Keratinocyte (primary cell): ENCODE data around the gene NRP1. TPM values are rescaled to one million over a fixed set of nuclear protein-coding genes. Genes with fewer than 3 reads are reported as not detected.

ENCODE experiments used
- DNase-seq: peaks from one replicate; pipeline ENCODE4 v3.0.0-alpha.2; 2011; ENCODE audit warnings: low read depth, missing footprints, low spot score
- FAIRE-seq: peaks from 2 replicates; lab custom pipeline; 2011; peaks lifted over from hg19 to GRCh38; lab: Jason Lieb, UNC
- H2AFZ ChIP-seq: 2 replicates; pipeline ENCODE4 v1.6.0; 2012; ENCODE audit warnings: low read length, control low read depth, inconsistent platforms; ENCODE audit not compliant: control insufficient read depth
- H3K27ac ChIP-seq: 2 replicates; pipeline ENCODE4 v1.5.1; 2011; ENCODE audit warnings: low read length; ENCODE audit not compliant: control insufficient read depth, insufficient read depth
- H3K27me3 ChIP-seq: 3 replicates; pipeline ENCODE4 v1.6.0; 2011; ENCODE audit warnings: low read length; ENCODE audit not compliant: control insufficient read depth, insufficient read depth; ENCODE audit errors: extremely low read depth
- H3K36me3 ChIP-seq, 2 experiments: 2 replicates in 1 of 2; 3 replicates in 1 of 2; pipeline ENCODE4 v1.5.1; 2011; ENCODE audit warnings: low read length in 2 of 2, mild to moderate bottlenecking in 1 of 2; ENCODE audit not compliant: control insufficient read depth in 2 of 2, insufficient read depth in 2 of 2; ENCODE audit errors: extremely low read depth in 1 of 2
- H3K4me1 ChIP-seq: 3 replicates; pipeline ENCODE4 v1.5.1; 2011; ENCODE audit warnings: low read length; ENCODE audit not compliant: control insufficient read depth, insufficient read depth; ENCODE audit errors: extremely low read depth
- H3K4me2 ChIP-seq: 3 replicates; pipeline ENCODE4 v1.6.0; 2011; ENCODE audit warnings: low read depth, low read length; ENCODE audit not compliant: control insufficient read depth, insufficient read depth; ENCODE audit errors: extremely low read depth
- H3K4me3 ChIP-seq, 3 experiments: fragments of 200-600 bp in 1 of 3; sonication (generic) in 1 of 3; 2 replicates in 2 of 3; 3 replicates in 1 of 3; pipeline ENCODE4 v1.5.1; 2011 to 2016; ENCODE audit warnings: low read length in 3 of 3, mild to moderate bottlenecking in 3 of 3, control low read depth in 2 of 3, inconsistent platforms in 1 of 3, low read depth in 1 of 3, mixed read lengths in 1 of 3, mixed run types in 1 of 3, moderate library complexity in 1 of 3; ENCODE audit not compliant: control insufficient read depth in 2 of 3, insufficient read depth in 2 of 3; ENCODE audit errors: extremely low read depth in 1 of 3
- H3K79me2 ChIP-seq: 2 replicates; pipeline ENCODE4 v1.6.0; 2012; ENCODE audit warnings: low read length; ENCODE audit not compliant: control insufficient read depth, insufficient read depth
- H3K9ac ChIP-seq: 3 replicates; pipeline ENCODE4 v1.6.0; 2011; ENCODE audit warnings: low read length; ENCODE audit not compliant: control insufficient read depth, insufficient read depth; ENCODE audit errors: extremely low read depth
- H3K9me1 ChIP-seq: 3 replicates; pipeline ENCODE4 v1.6.0; 2011; ENCODE audit warnings: low read length; ENCODE audit not compliant: control insufficient read depth, insufficient read depth; ENCODE audit errors: extremely low read depth
- H3K9me3 ChIP-seq: 2 replicates; pipeline ENCODE4 v1.5.1; 2012; ENCODE audit warnings: low read depth, low read length; ENCODE audit not compliant: control insufficient read depth
- H4K20me1 ChIP-seq: 3 replicates; pipeline ENCODE4 v1.6.0; 2011; ENCODE audit warnings: low read length; ENCODE audit not compliant: control insufficient read depth, insufficient read depth; ENCODE audit errors: extremely low read depth
- CTCF ChIP-seq, 3 experiments: IDR thresholded peaks in 1 of 3; conservative IDR thresholded peaks in 1 of 3; optimal IDR thresholded peaks in 1 of 3; 2 replicates in 2 of 3; 3 replicates in 1 of 3; pipeline versions ENCODE3 to v1.5.1; 2011; ENCODE audit warnings: low read length in 3 of 3, mild to moderate bottlenecking in 3 of 3, moderate library complexity in 2 of 3, control low read depth in 1 of 3, inconsistent platforms in 1 of 3; ENCODE audit not compliant: insufficient read depth in 2 of 3; ENCODE audit errors: extremely low read depth in 1 of 3
- EZH2 ChIP-seq: IDR thresholded peaks from one replicate; pipeline ENCODE4 v1.6.1; 2012; ENCODE audit warnings: inconsistent platforms, mild to moderate bottlenecking, low read length, moderate library complexity
- dilution Hi-C: fragments of 300-500 bp; cut with MboI; formaldehyde crosslinking; loops from one replicate; pipeline ENCODE4 v1.7.0; 2020; ENCODE audit warnings: low sequenced_read_pairs; ENCODE audit not compliant: extremely low pct_ligation_motif_present
- polyA plus RNA-seq, 5 experiments: library from polyadenylated mRNA; depleted of rRNA in 3 of 5; stranded (reverse) in 3 of 5; stranded (forward) in 1 of 5; unstranded in 1 of 5; fragments of >200 nt; gene quantifications; 1 replicate in 1 of 5; 2 replicates in 3 of 5; 3 replicates in 1 of 5; pipeline versions ENCODE4 v1.2.1 to v1.2.3, GENCODE V29; 2011 to 2012; ENCODE audit warnings: missing spikeins in 2 of 5, low read depth in 1 of 5, low replicate concordance in 1 of 5

The NRP1 gene
- polyA plus RNA-seq, 1 donor (not counting 4 experiments of a cell fraction or from before 2014, with no cell fraction given): 36.2 TPM

GRCh38 chr10:33279276-33279675 lies 55.2 kb downstream of the NRP1 start:
- no peak for DNase-seq
- H3K4me3 ChIP-seq: no peak overlapping the region
- peaks cover 0 to 6% of the 10 kb centered on the region in 2 experiments for H3K36me3 ChIP-seq
- H3K27ac ChIP-seq: no peak overlapping the region
- H4K20me1 ChIP-seq: no peaks in the 10 kb centered on the region
- no peak overlapping the region for H2AFZ ChIP-seq
- dilution Hi-C loops: no loop called here
- FAIRE-seq: no peak
- no peaks in the 10 kb centered on the region for H3K9me3 ChIP-seq
- H3K9ac ChIP-seq: no peak overlapping the region
- no peaks in the 10 kb centered on the region for H3K27me3 ChIP-seq
- H3K4me1 ChIP-seq: peaks cover 22% of the 10 kb centered on the region
- H3K9me1 ChIP-seq: no peaks in the 10 kb centered on the region
- H3K79me2 ChIP-seq: peaks cover 38% of the 10 kb centered on the region
- no peak overlapping the region for H3K4me2 ChIP-seq
- TF ChIP-seq CTCF (optimal IDR thresholded peaks at IDR 0.05 in 1 of 3, IDR thresholded peaks at IDR 0.05 in 1 of 3, conservative IDR thresholded peaks at IDR 0.05 in 1 of 3; ENCODE audit: extremely low read depth in 1 of 3, insufficient read depth in 2 of 3, low read length in 3 of 3) (no peak), EZH2 (no peak)

GRCh38 chr10:33278198-33278597 lies 56.3 kb downstream of the NRP1 start:
- dilution Hi-C loops: no loop called here
- no peak for FAIRE-seq
- no peak overlapping the region for H3K4me2 ChIP-seq

More at GRCh38 chr10:33278198-33278597, 56.3 kb downstream of the NRP1 start:
- no peaks in the 10 kb centered on the region for H3K27me3 ChIP-seq
- TF ChIP-seq EZH2 (no peak), CTCF (optimal IDR thresholded peaks at IDR 0.05 in 1 of 3, IDR thresholded peaks at IDR 0.05 in 1 of 3, conservative IDR thresholded peaks at IDR 0.05 in 1 of 3; ENCODE audit: extremely low read depth in 1 of 3, insufficient read depth in 2 of 3, low read length in 3 of 3) (no peak)
- no peak overlapping the region for H3K4me3 ChIP-seq
- no peak overlapping the region for H2AFZ ChIP-seq
- peaks cover 0 to 6% of the 10 kb centered on the region in 2 experiments for H3K36me3 ChIP-seq
- no peaks in the 10 kb centered on the region for H3K9me3 ChIP-seq
- no peak for DNase-seq
- H4K20me1 ChIP-seq: no peaks in the 10 kb centered on the region
- peaks cover 33% of the 10 kb centered on the region for H3K4me1 ChIP-seq
- H3K9me1 ChIP-seq: no peaks in the 10 kb centered on the region
- H3K9ac ChIP-seq: no peak overlapping the region
- H3K79me2 ChIP-seq: peaks cover 34% of the 10 kb centered on the region
- no peak overlapping the region for H3K27ac ChIP-seq
